Measurements from ENCODE around the gene CHKB.

Gene CHKB

DNA sequence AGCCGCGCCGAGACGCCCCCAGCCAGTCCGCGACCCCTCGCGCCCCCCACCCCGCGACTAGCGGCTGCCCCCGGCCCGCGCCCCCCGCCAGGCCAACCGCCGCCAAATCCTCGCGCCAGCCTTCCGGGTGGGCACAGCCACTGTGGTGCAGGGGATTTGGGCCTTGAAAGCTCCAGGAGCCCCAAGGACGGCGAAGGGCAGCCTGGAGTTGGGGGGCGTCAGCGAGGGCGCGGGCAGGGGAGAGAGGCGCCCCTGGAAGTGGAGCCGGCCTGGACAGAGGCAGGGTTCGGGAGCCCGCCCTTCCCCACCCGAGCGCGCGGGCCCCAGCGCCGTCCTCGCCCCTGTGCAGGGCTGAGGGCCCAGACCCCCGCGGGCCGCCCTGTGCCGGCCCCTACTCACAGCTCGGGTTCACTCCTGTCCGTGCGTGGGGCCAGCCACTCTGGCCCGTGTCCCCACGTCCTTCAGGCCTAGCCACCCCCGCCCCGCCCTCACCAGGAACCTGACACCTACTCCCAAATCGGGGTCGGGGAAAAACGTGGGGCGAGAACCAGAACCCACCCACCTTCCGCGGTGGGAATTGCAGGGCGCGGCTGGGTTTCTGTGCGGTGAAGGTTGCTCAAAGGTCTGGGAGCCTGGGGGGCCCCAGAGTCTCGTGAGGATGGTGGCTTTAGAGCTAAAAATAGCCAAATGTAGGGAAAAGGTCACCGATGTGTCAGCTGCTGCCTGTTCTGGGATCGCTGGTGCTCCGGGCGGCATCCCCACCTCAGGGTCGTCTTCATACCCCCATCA, 4.5 kb downstream of the CHKB start, which contains the start of gene CPT1B:
CPT1B (minus strand) TSS at position 441 of the 789 bp plus-strand sequence. CDS start 512 bp downstream, outside the sequence.
- Histone ChIP-seq H3K4me3 (ENCODE audit: low read depth, low read length) (no peak within 1 kb of the TSS), H3K4me1 (ENCODE audit: control insufficient read depth, insufficient read depth, low read length, unreplicated experiment) (peaks cover 5% of the 10 kb centered on the region), H2AFZ (ENCODE audit: low read length, unreplicated experiment) (no peak within 1 kb of the TSS), H3K36me3 (ENCODE audit: insufficient read depth, low read length) (no peaks in the 10 kb centered on the region), H3K27me3 (ENCODE audit: insufficient read depth, low read length) (no peaks in the 10 kb centered on the region), H3K27ac (ENCODE audit: low read depth, low read length) (no peak within 1 kb of the TSS), H3K79me2 (ENCODE audit: control insufficient read depth, insufficient read depth, low read length, unreplicated experiment) (no peaks in the 10 kb centered on the region)

DNA sequence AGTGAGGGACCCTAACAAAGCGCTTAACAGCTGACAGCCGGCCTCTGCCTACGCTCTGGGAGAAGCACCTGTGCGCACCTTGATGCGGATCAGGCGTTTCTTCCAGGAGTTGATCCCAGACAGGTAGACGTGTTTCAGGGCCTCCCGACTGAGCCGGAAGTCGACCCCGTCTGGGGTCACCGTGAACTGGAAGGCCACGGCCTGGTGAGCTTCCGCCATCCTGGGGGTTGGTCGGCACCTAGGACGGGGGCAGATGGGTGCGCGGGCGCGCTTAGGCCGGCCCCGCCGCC, 5.0 kb downstream of the CHKB start:
- Histone ChIP-seq H3K36me3 (ENCODE audit: insufficient read depth, low read length) (no peaks in the 10 kb centered on the region), H3K27me3 (ENCODE audit: insufficient read depth, low read length) (no peaks in the 10 kb centered on the region), H3K79me2 (ENCODE audit: control insufficient read depth, insufficient read depth, low read length, unreplicated experiment) (no peaks in the 10 kb centered on the region), H3K4me1 (ENCODE audit: control insufficient read depth, insufficient read depth, low read length, unreplicated experiment) (peaks cover 5% of the 10 kb centered on the region), H3K4me3 (ENCODE audit: low read depth, low read length) (no peak overlapping the region), H3K27ac (ENCODE audit: low read depth, low read length) (no peak overlapping the region), H2AFZ (ENCODE audit: low read length, unreplicated experiment) (no peak overlapping the region)

- Histone ChIP-seq H3K27ac (ENCODE audit: low read depth, low read length) (no peak overlapping the region), H3K4me1 (ENCODE audit: control insufficient read depth, insufficient read depth, low read length, unreplicated experiment) (peaks cover 5% of the 10 kb centered on the region), H3K4me3 (ENCODE audit: low read depth, low read length) (no peak overlapping the region), H3K79me2 (ENCODE audit: control insufficient read depth, insufficient read depth, low read length, unreplicated experiment) (no peaks in the 10 kb centered on the region), H3K36me3 (ENCODE audit: insufficient read depth, low read length) (no peaks in the 10 kb centered on the region), H3K27me3 (ENCODE audit: insufficient read depth, low read length) (no peaks in the 10 kb centered on the region), H2AFZ (ENCODE audit: low read length, unreplicated experiment) (no peak overlapping the region)
Observed at GRCh38 chr22:50576806-50577696, 5.6 kb downstream of the CHKB start.

DNA sequence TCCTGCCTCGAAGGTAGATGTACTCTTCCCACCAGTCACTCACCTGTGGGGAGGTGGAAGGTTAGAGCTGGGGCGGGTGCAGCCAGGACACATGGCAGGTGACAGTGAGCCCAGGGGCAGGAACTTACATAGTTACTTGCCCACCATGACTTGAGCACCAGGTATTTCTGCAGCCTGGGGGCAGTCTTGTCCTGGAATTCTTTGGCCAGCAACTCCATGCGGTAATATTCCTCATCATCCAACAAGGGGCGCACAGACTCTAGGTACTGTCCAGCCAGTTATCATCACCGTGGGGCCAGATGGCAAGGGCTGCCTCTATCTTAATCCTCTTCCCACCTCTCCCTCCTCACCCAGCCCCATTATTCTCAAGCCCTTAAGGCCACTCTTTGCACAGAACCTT, 6.6 kb downstream of the CHKB start:
- no peaks in the 10 kb centered on the region for H3K79me2 ChIP-seq (ENCODE audit: control insufficient read depth, insufficient read depth, low read length, unreplicated experiment)
- no peak overlapping the region for H3K27ac ChIP-seq (ENCODE audit: low read depth, low read length)
- H2AFZ ChIP-seq (ENCODE audit: low read length, unreplicated experiment), result no peak overlapping the region
- no peaks in the 10 kb centered on the region for H3K27me3 ChIP-seq (ENCODE audit: insufficient read depth, low read length)
- H3K36me3 ChIP-seq (ENCODE audit: insufficient read depth, low read length), result no peaks in the 10 kb centered on the region
- no peak overlapping the region for H3K4me3 ChIP-seq (ENCODE audit: low read depth, low read length)
- peaks cover 5% of the 10 kb centered on the region for H3K4me1 ChIP-seq (ENCODE audit: control insufficient read depth, insufficient read depth, low read length, unreplicated experiment)

- Histone ChIP-seq H3K4me3 (ENCODE audit: low read depth, low read length) (no peak overlapping the region), H3K36me3 (ENCODE audit: insufficient read depth, low read length) (no peaks in the 10 kb centered on the region), H3K27me3 (ENCODE audit: insufficient read depth, low read length) (no peaks in the 10 kb centered on the region)
Observed at GRCh38 chr22:50575426-50575941, 7.2 kb downstream of the CHKB start.

GRCh38 chr22:50574383-50574755, 8.3 kb downstream of the CHKB start:
- H3K27ac ChIP-seq (ENCODE audit: low read depth, low read length), result no peak overlapping the region
- H2AFZ ChIP-seq (ENCODE audit: low read length, unreplicated experiment), result no peak overlapping the region
- no peak overlapping the region for H3K4me3 ChIP-seq (ENCODE audit: low read depth, low read length)
- H3K36me3 ChIP-seq (ENCODE audit: insufficient read depth, low read length), result no peaks in the 10 kb centered on the region
- H3K27me3 ChIP-seq (ENCODE audit: insufficient read depth, low read length), result no peaks in the 10 kb centered on the region
- H3K79me2 ChIP-seq (ENCODE audit: control insufficient read depth, insufficient read depth, low read length, unreplicated experiment), result no peaks in the 10 kb centered on the region
- H3K4me1 ChIP-seq (ENCODE audit: control insufficient read depth, insufficient read depth, low read length, unreplicated experiment), result peaks cover 5% of the 10 kb centered on the region

More at GRCh38 chr22:50575426-50575941, 7.2 kb downstream of the CHKB start:
- Histone ChIP-seq H3K4me1 (ENCODE audit: control insufficient read depth, insufficient read depth, low read length, unreplicated experiment) (peaks cover 5% of the 10 kb centered on the region), H3K79me2 (ENCODE audit: control insufficient read depth, insufficient read depth, low read length, unreplicated experiment) (no peaks in the 10 kb centered on the region), H2AFZ (ENCODE audit: low read length, unreplicated experiment) (no peak overlapping the region), H3K27ac (ENCODE audit: low read depth, low read length) (no peak overlapping the region)

DNA sequence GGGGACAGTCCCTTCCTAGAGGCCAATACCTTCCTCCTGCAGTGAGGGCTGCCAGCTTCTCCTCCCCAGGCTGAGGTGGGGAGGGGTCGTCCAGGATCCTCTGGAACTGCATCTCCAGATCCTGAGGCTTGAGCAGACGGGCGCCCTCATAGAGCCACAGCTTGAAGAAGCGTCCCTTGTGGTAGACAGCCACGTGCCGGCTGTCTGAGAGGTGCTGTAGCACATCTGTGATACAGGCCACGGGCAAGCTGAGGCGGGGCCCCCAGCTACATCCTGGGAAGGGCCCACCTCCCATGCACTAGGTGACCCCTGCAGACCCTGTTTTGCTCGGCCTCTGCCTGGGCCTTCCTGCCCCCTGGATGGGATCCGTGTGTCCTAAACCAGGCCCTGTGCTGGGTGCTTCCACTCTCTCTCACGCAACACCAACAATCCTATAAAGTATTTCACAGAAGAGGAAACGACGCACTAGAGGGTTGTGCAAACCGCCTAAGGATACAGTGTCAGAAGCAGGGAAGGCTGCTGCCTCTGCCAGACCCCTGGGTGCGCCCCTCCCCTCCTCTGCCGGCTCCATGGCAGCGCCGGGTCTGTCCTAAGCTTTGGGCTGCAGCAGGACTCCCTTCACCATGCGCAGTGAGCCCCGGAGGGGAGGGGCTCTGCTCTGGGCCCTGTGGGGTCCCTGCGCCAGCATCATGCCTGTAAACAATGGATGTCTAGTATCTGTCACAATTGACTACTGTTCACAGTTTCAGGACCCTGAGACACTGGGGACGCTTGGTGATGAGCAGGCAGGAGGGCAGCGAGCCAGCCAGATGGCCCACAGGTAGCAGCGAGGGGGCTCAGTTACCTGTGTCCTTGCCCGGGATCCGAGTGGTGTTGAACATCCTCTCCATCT, 8.9 kb downstream of the CHKB start:
- H3K27me3 ChIP-seq (ENCODE audit: insufficient read depth, low read length), result no peaks in the 10 kb centered on the region
- H3K4me1 ChIP-seq (ENCODE audit: control insufficient read depth, insufficient read depth, low read length, unreplicated experiment), result peaks cover 2% of the 10 kb centered on the region
- H3K79me2 ChIP-seq (ENCODE audit: control insufficient read depth, insufficient read depth, low read length, unreplicated experiment), result no peaks in the 10 kb centered on the region
- no peak overlapping the region for H3K27ac ChIP-seq (ENCODE audit: low read depth, low read length)
- H3K4me3 ChIP-seq (ENCODE audit: low read depth, low read length), result no peak overlapping the region
- H3K36me3 ChIP-seq (ENCODE audit: insufficient read depth, low read length), result no peaks in the 10 kb centered on the region
- H2AFZ ChIP-seq (ENCODE audit: low read length, unreplicated experiment), result no peak overlapping the region

DNA sequence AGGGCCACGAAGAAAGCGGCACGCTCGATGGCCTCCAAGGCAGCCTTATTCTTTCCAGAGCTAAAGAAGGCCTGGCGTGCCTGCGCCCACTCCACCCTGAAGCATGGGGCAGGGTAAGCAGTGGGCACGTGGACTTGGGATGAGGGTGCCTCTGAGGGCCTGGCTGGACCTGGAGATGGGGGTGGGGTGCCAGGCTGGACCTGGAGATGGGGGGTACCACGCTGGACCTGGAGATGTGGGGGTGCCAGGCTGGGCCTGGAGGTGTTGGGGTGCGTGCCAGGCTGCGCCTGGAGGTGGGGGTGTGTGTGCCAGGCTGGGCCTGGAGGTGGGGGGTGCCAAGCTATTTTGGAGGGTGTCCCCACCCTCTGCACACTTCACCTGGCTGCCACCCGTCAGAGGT, 9.7 kb downstream of the CHKB start:
- Histone ChIP-seq H3K4me3 (ENCODE audit: low read depth, low read length) (no peak overlapping the region), H2AFZ (ENCODE audit: low read length, unreplicated experiment) (no peak overlapping the region), H3K79me2 (ENCODE audit: control insufficient read depth, insufficient read depth, low read length, unreplicated experiment) (no peaks in the 10 kb centered on the region), H3K27ac (ENCODE audit: low read depth, low read length) (no peak overlapping the region), H3K27me3 (ENCODE audit: insufficient read depth, low read length) (no peaks in the 10 kb centered on the region), H3K36me3 (ENCODE audit: insufficient read depth, low read length) (no peaks in the 10 kb centered on the region), H3K4me1 (ENCODE audit: control insufficient read depth, insufficient read depth, low read length, unreplicated experiment) (no peaks in the 10 kb centered on the region)

GRCh38 chr22:50571264-50572175, 11.1 kb downstream of the CHKB start:
- H3K27me3 ChIP-seq (ENCODE audit: insufficient read depth, low read length), result no peaks in the 10 kb centered on the region
- H2AFZ ChIP-seq (ENCODE audit: low read length, unreplicated experiment), result no peak overlapping the region
- no peaks in the 10 kb centered on the region for H3K79me2 ChIP-seq (ENCODE audit: control insufficient read depth, insufficient read depth, low read length, unreplicated experiment)
- no peak overlapping the region for H3K27ac ChIP-seq (ENCODE audit: low read depth, low read length)
- no peaks in the 10 kb centered on the region for H3K4me1 ChIP-seq (ENCODE audit: control insufficient read depth, insufficient read depth, low read length, unreplicated experiment)
- H3K36me3 ChIP-seq (ENCODE audit: insufficient read depth, low read length), result no peaks in the 10 kb centered on the region
- no peak overlapping the region for H3K4me3 ChIP-seq (ENCODE audit: low read depth, low read length)
